Erythroblast (primary cell): ENCODE measurements around the gene NDOR1.

Experiments used
- GATA1 ChIP-seq: IDR thresholded peaks from 2 replicates; pipeline ENCODE4 v1.6.1; 2011; ENCODE audit warnings: low read depth, mild to moderate bottlenecking, control low read depth, low read length, moderate library complexity
- POLR2A ChIP-seq: IDR thresholded peaks from 2 replicates; pipeline ENCODE4 v1.6.1; 2011; ENCODE audit warnings: mild to moderate bottlenecking, low read length

DNA sequence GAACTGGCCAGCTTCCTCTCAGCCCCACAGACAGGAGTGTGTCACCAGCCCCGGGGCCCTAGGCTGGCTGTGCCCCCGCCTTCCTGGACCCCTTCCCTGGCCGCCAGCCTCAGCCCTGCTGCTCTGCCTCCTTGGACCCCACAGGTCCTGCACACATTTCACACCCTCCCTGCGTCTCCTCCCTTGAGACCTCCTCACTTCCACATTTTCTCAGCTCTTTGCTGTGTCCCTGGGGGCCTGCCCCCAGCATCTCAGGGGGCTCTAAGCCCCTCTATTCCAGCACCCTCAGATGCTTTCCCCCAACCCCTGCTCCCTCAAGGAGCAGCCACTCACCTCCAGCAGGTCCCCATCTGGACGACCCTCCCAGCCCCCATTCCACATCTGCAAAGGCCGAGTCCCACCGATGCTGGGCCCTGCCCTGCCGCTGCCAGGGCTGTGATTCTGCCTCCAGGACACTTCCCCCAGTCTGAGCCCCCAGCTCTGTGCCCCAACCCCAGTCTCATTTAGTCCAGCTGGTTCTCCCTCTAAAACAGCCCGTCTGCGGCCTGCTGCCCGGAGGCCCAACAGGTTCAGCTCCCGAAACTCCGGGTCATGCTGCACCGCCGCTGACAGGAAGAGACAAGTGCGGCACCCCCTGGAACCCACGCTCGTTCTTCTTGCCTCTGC is 29.4 kb downstream of the NDOR1 start:
- TF ChIP-seq POLR2A (no peak), GATA1 (no peak)
